Measurements from ENCODE around the gene LIPE. TPM values are rescaled to one million over a fixed set of nuclear protein-coding genes. Genes with fewer than 3 reads are reported as not detected.

Gene LIPE
- total and polyA plus RNA-seq, 4 donors = 1.4 to 12.1 (median 5.5) TPM

Other genes with a start within 250 kb of the LIPE start
- 10 to 100 TPM; 16.4 to 19.6 TPM for gene DEDD2, start 209.7 kb downstream of the LIPE start, total RNA-seq
- 10 to 100 TPM; 19.8 to 33.8 TPM for gene DEDD2, start 209.7 kb downstream of the LIPE start, polyA plus RNA-seq
- 10 to 100 TPM in 1 of 2 donors, 1 to 10 TPM in 1; 8.2 to 12.3 TPM for gene ZNF526, start 207.1 kb downstream of the LIPE start, total RNA-seq
- gene ZNF526, start 207.1 kb downstream of the LIPE start, polyA plus RNA-seq = 1 to 10 TPM; 2.6 to 2.8 TPM
- gene GSK3A, start 184.8 kb downstream of the LIPE start, total RNA-seq = 10 to 100 TPM; 28.8 to 34.4 TPM
- gene GSK3A, start 184.8 kb downstream of the LIPE start, polyA plus RNA-seq = 10 to 100 TPM; 36.1 to 40.7 TPM
- 10 to 100 TPM; 74.9 to 99.5 TPM for gene ERF, start 172.3 kb downstream of the LIPE start, total RNA-seq
- 10 to 100 TPM; 19.7 to 44.2 TPM for gene ERF, start 172.3 kb downstream of the LIPE start, polyA plus RNA-seq
- 100 to 1,000 TPM; 103 to 104 TPM for gene CIC, start 158.1 kb downstream of the LIPE start, total RNA-seq
- 10 to 100 TPM; 14.3 to 44.6 TPM for gene CIC, start 158.1 kb downstream of the LIPE start, polyA plus RNA-seq
- gene PRR19, start 125.3 kb downstream of the LIPE start, total RNA-seq = under 1 TPM; 0.23 to 0.45 TPM
- not detected for gene PRR19, start 125.3 kb downstream of the LIPE start, polyA plus RNA-seq
- gene PAFAH1B3, start 124.8 kb downstream of the LIPE start, total RNA-seq = 1 to 10 TPM; 4.8 to 9.3 TPM
- 1 to 10 TPM; 2.3 to 8.4 TPM for gene PAFAH1B3, start 124.8 kb downstream of the LIPE start, polyA plus RNA-seq
- gene TMEM145, start 114.1 kb downstream of the LIPE start, total RNA-seq = not detected
- not detected for gene TMEM145, start 114.1 kb downstream of the LIPE start, polyA plus RNA-seq
- gene MEGF8, start 101.8 kb downstream of the LIPE start, total RNA-seq = 10 to 100 TPM; 17.5 to 26.4 TPM
- 1 to 10 TPM; 5.9 to 7.2 TPM for gene MEGF8, start 101.8 kb downstream of the LIPE start, polyA plus RNA-seq
- gene CNFN, start 37.1 kb downstream of the LIPE start, total RNA-seq = 1 to 10 TPM in 1 of 2 donors, not detected in 1; 1.1 TPM
- 1 to 10 TPM in 1 of 2 donors, under 1 TPM in 1; 0.51 to 3.0 TPM for gene CNFN, start 37.1 kb downstream of the LIPE start, polyA plus RNA-seq
- gene CXCL17, start 15.6 kb upstream of the LIPE start, total RNA-seq = not detected
- gene CXCL17, start 15.6 kb upstream of the LIPE start, polyA plus RNA-seq = under 1 TPM; 0.08 to 0.38 TPM
- 1 to 10 TPM; 5.1 to 5.2 TPM for gene CEACAM1, start 101.1 kb upstream of the LIPE start, total RNA-seq
- gene CEACAM1, start 101.1 kb upstream of the LIPE start, polyA plus RNA-seq = 1 to 10 TPM in 1 of 2 donors, under 1 TPM in 1; 0.79 to 5.6 TPM
- under 1 TPM in 1 of 2 donors, not detected in 1; 0.19 TPM for gene CEACAM8, start 167.5 kb upstream of the LIPE start, total RNA-seq
- under 1 TPM in 1 of 2 donors, not detected in 1; 0.50 TPM for gene CEACAM8, start 167.5 kb upstream of the LIPE start, polyA plus RNA-seq

All from aorta (tissue), 4 donors.